HepG2 (cell line): ENCODE data around the gene ATG9A. TPM values are rescaled to one million over a fixed set of nuclear protein-coding genes. Genes with fewer than 3 reads are reported as not detected.

Source experiments
- ARID4A ChIP-seq: sonication (generic); formaldehyde crosslinking; IDR thresholded peaks from 2 replicates; pipeline ENCODE4 v1.5.0; 2020; ENCODE audit warnings: mild to moderate bottlenecking, missing genetic modification reagents, borderline replicate concordance
- ATF6 ChIP-seq: sonication (generic); formaldehyde crosslinking; conservative IDR thresholded peaks from 2 replicates; pipeline ENCODE4 v1.4.0; 2020; ENCODE audit warnings: missing genetic modification reagents
- HMG20A ChIP-seq: IDR thresholded peaks from 2 replicates; pipeline ENCODE4 v1.6.1; 2016; ENCODE audit warnings: borderline replicate concordance
- HOMEZ ChIP-seq: IDR thresholded peaks from 2 replicates; pipeline ENCODE4 v1.6.1; 2016; ENCODE audit warnings: low read depth
- KDM4B ChIP-seq: sonication (generic); formaldehyde crosslinking; IDR thresholded peaks from 2 replicates; pipeline ENCODE4 v1.4.0; 2020; ENCODE audit warnings: missing genetic modification reagents
- PRPF4 ChIP-seq: fragments of 200-400 bp; formaldehyde crosslinking; IDR thresholded peaks from 2 replicates; pipeline ENCODE4 v1.6.1; 2016; ENCODE audit warnings: low read length, low read depth; ENCODE audit not compliant: poor library complexity, severe bottlenecking
- RARG ChIP-seq: sonication (generic); formaldehyde crosslinking; IDR thresholded peaks from 2 replicates; pipeline ENCODE4 v1.4.0; 2020; ENCODE audit warnings: low read depth, mild to moderate bottlenecking, missing genetic modification reagents
- RFX1 ChIP-seq: fragments of 450-650 bp; IDR thresholded peaks from 2 replicates; pipeline ENCODE4 v1.6.1; 2017
- RXRA ChIP-seq: sonication (generic); formaldehyde crosslinking; IDR thresholded peaks from 2 replicates; pipeline ENCODE4 v1.5.1; 2020; ENCODE audit warnings: missing genetic modification reagents
- XRCC5 ChIP-seq: fragments of 200-400 bp; formaldehyde crosslinking; optimal IDR thresholded peaks from 2 replicates; pipeline ENCODE3; 2017; ENCODE audit warnings: mild to moderate bottlenecking, low read length
- ZFP41 ChIP-seq: sonication (generic); formaldehyde crosslinking; IDR thresholded peaks from 2 replicates; pipeline ENCODE4 v1.4.0; 2020; ENCODE audit warnings: mild to moderate bottlenecking, missing genetic modification reagents, borderline replicate concordance
- ZNF275 ChIP-seq: sonication (generic); formaldehyde crosslinking; IDR thresholded peaks from 2 replicates; pipeline ENCODE4 v1.8.0; 2022; ENCODE audit warnings: missing genetic modification reagents, mild to moderate bottlenecking, inconsistent platforms, borderline replicate concordance
- ZNF432 ChIP-seq: sonication (generic); formaldehyde crosslinking; IDR thresholded peaks from 2 replicates; pipeline ENCODE4 v1.5.0; 2020; ENCODE audit warnings: missing genetic modification reagents, mild to moderate bottlenecking, borderline replicate concordance
- ZNF709 ChIP-seq: sonication (generic); formaldehyde crosslinking; IDR thresholded peaks from 2 replicates; pipeline ENCODE4 v1.5.0; 2020; ENCODE audit warnings: mild to moderate bottlenecking, missing genetic modification reagents
- ZNF782 ChIP-seq: sonication (generic); formaldehyde crosslinking; IDR thresholded peaks from 2 replicates; pipeline ENCODE4 v1.4.0; 2020; ENCODE audit warnings: missing genetic modification reagents, mild to moderate bottlenecking, borderline replicate concordance
- ZXDC ChIP-seq: sonication (generic); formaldehyde crosslinking; IDR thresholded peaks from 2 replicates; pipeline ENCODE4 v1.5.0; 2020; ENCODE audit warnings: mild to moderate bottlenecking, missing genetic modification reagents
- polyA plus RNA-seq, 8 experiments: library from polyadenylated mRNA; depleted of rRNA in 3 of 8; stranded (reverse) in 7 of 8; unstranded in 1 of 8; fragments of >200 nt; fragmentation: Illumina TruSeq in 4 of 8; extraction: Trizol in 4 of 8; gene quantifications; 2 replicates each; pipeline versions ENCODE4 v1.2.1 to v1.2.3, GENCODE V29; 2011 to 2016; ENCODE audit warnings: low read depth in 4 of 8, missing spikeins in 1 of 8, mixed read lengths in 1 of 8; ENCODE audit not compliant: insufficient read depth in 1 of 8
- total RNA-seq, 5 experiments: library from RNA; depleted of rRNA; stranded (reverse); fragments of >200 nt; fragmentation: Illumina TruSeq; extraction: Trizol; gene quantifications; 2 replicates each; pipeline ENCODE4 v1.2.3, GENCODE V29; 2016; ENCODE audit warnings: low read depth in 1 of 5

The ATG9A gene
- total and polyA plus RNA-seq, 2 of the 13 experiments (the other 11 are each of a cell fraction or from before 2014, with no cell fraction given) = 35.0 to 131 TPM

- TF ChIP-seq ZFP41 (CRISPR knock-in tag) = no peak; the same call in 1 of the 2 replicates
- TF ChIP-seq ZNF709 (CRISPR knock-in tag) = peak; percentile 89
- no peak; the same call in 1 of the 2 replicates for TF ChIP-seq HMG20A (CRISPR knock-in tag)
- peak; percentile 98 for TF ChIP-seq ARID4A
- peak; percentile 72 for TF ChIP-seq XRCC5
- 0 out of 2 replicates have a peak, but pooled peaks have one; percentile 40 for TF ChIP-seq RARG (CRISPR knock-in tag)
- peak; percentile 72; the same call in 1 of the 2 replicates for TF ChIP-seq ZNF275 (CRISPR knock-in tag)
- no peak; the same call in none of the 2 replicates for TF ChIP-seq ATF6
- TF ChIP-seq ZNF432 = 0 out of 2 replicates have a peak, but pooled peaks have one; percentile 14
- no peak for TF ChIP-seq RFX1
- TF ChIP-seq RXRA (CRISPR knock-in tag) = peak; percentile 44; the same call in 1 of the 2 replicates
- TF ChIP-seq HOMEZ (CRISPR knock-in tag) = peak; percentile 43; the same call in 1 of the 2 replicates
- no peak for TF ChIP-seq PRPF4
- TF ChIP-seq KDM4B = peak; percentile 72; the same call in 1 of the 2 replicates
- peak; percentile 88 for TF ChIP-seq ZNF782 (CRISPR knock-in tag)
- no peak; the same call in 1 of the 2 replicates for TF ChIP-seq ZXDC (CRISPR knock-in tag)
Observed at GRCh38 chr2:219176818-219177551, 52.5 kb downstream of the ATG9A start, which contains the start of gene CNPPD1 (continued).
